Activated naive CD4-positive, alpha-beta T cell treated with anti-CD3 and anti-CD28 coated beads for 36 hours (primary cell): ENCODE data around the gene GALNT12. TPM values are rescaled to one million over a fixed set of nuclear protein-coding genes. Genes with fewer than 3 reads are reported as not detected.

Experiments used
- CTCF ChIA-PET: fragments of 350-600 bp; sonication (Branson Sonifier 250); formaldehyde crosslinking; loops from one replicate; lab custom pipeline; 2021; ENCODE audit warnings: antibody characterized with exemption; lab: Charles Lee
- DNase-seq: peaks from one replicate; pipeline ENCODE4 v3.0.0-alpha.2; 2020
- H3K27ac Mint-ChIP-seq: one replicate; pipeline ENCODE4 v1.8.0; 2021; ENCODE audit warnings: mild to moderate bottlenecking, mixed read lengths
- H3K27me3 Mint-ChIP-seq: one replicate; pipeline ENCODE4 v1.8.0; 2021; ENCODE audit warnings: low read depth, mixed read lengths
- H3K36me3 Mint-ChIP-seq: one replicate; pipeline ENCODE4 v1.8.0; 2021; ENCODE audit warnings: low read depth, mixed read lengths
- H3K4me1 Mint-ChIP-seq: one replicate; pipeline ENCODE4 v1.8.0; 2021; ENCODE audit warnings: low read depth, mixed read lengths
- H3K4me3 Mint-ChIP-seq: one replicate; pipeline ENCODE4 v1.8.0; 2021; ENCODE audit warnings: mild to moderate bottlenecking, moderate library complexity, mixed read lengths
- H3K9me3 Mint-ChIP-seq: one replicate; pipeline ENCODE4 v1.8.0; 2021; ENCODE audit warnings: mixed read lengths
- intact Hi-C: fragments of 100-400 bp; cut with micrococcal nuclease; formaldehyde crosslinking; loops from one replicate; pipeline ENCODE4 v1.15.1; 2023
- total RNA-seq, 2 experiments: library from RNA; stranded (reverse); gene quantifications; one replicate each; pipeline ENCODE4 v1.2.3, GENCODE V29; 2021

Gene GALNT12
- total RNA-seq, 2 experiments from 2014 or later: 12.9 to 13.5 TPM

GRCh38 chr9:98826716-98827115 lies 19.2 kb downstream of the GALNT12 start:
- CTCF ChIA-PET: interaction anchor here (3.4 kb wide), 1 partner anchor 22 kb away, joined by 13 read pairs; no protein-coding TSS in a partner anchor
- H3K9me3 Mint-ChIP-seq: no peaks in the 10 kb centered on the region
- intact Hi-C loops: no loop called here

GRCh38 chr9:98829766-98830165 lies 22.3 kb downstream of the GALNT12 start:
- Mint-ChIP-seq H3K9me3 (no peaks in the 10 kb centered on the region), H3K36me3 (peaks cover 5% of the 10 kb centered on the region), H3K27ac (no peak overlapping the region), H3K4me3 (no peak overlapping the region), H3K4me1 (no peaks in the 10 kb centered on the region), H3K27me3 (no peaks in the 10 kb centered on the region)
- CTCF ChIA-PET: interaction anchor here (0.5 kb wide), 1 partner anchor 86 kb away, joined by 3 read pairs; no protein-coding TSS in a partner anchor
- intact Hi-C loops: no loop called here
- no peak for DNase-seq

More at GRCh38 chr9:98826716-98827115, 19.2 kb downstream of the GALNT12 start:
- no peak overlapping the region for H3K4me3 Mint-ChIP-seq
- H3K27me3 Mint-ChIP-seq: no peaks in the 10 kb centered on the region
- no peak overlapping the region for H3K27ac Mint-ChIP-seq
- no peak for DNase-seq
- no peaks in the 10 kb centered on the region for H3K4me1 Mint-ChIP-seq
- peaks cover 7% of the 10 kb centered on the region for H3K36me3 Mint-ChIP-seq

GRCh38 chr9:98830554-98830953 lies 23.1 kb downstream of the GALNT12 start:
- intact Hi-C loops: no loop called here
- no peak overlapping the region for H3K27ac Mint-ChIP-seq
- CTCF ChIA-PET: no interaction called here
- H3K9me3 Mint-ChIP-seq: no peaks in the 10 kb centered on the region
- no peaks in the 10 kb centered on the region for H3K4me1 Mint-ChIP-seq
- no peak for DNase-seq
- H3K36me3 Mint-ChIP-seq: peaks cover 5% of the 10 kb centered on the region
- no peaks in the 10 kb centered on the region for H3K27me3 Mint-ChIP-seq
- no peak overlapping the region for H3K4me3 Mint-ChIP-seq

DNA sequence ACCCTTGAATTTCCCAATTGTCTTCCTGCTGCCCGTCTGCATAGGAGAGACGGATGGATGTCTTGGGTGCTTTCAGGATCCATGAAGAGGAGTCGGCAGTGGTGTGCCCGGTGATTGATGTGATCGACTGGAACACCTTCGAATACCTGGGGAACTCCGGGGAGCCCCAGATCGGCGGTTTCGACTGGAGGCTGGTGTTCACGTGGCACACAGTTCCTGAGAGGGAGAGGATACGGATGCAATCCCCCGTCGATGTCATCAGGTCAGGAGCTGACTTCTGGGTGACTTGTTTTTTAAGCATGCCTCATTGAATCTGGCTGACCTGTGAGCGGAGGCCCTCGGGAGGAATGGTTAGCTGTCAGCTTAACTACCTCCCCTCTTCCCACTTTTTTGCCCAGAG lies 24.2 kb downstream of the GALNT12 start:
- Mint-ChIP-seq H3K27me3 (no peaks in the 10 kb centered on the region), H3K9me3 (no peaks in the 10 kb centered on the region), H3K36me3 (peaks cover 5% of the 10 kb centered on the region), H3K4me3 (no peak overlapping the region), H3K4me1 (no peaks in the 10 kb centered on the region), H3K27ac (no peak overlapping the region)
- DNase-seq: no peak
- intact Hi-C loops: no loop called here
- CTCF ChIA-PET: no interaction called here

- Mint-ChIP-seq H3K27ac (no peak overlapping the region), H3K4me1 (no peaks in the 10 kb centered on the region), H3K9me3 (no peaks in the 10 kb centered on the region), H3K27me3 (no peaks in the 10 kb centered on the region), H3K4me3 (no peak overlapping the region), H3K36me3 (peaks cover 5% of the 10 kb centered on the region)
- intact Hi-C loops: no loop called here
- DNase-seq: no peak
- CTCF ChIA-PET: no interaction called here
Observed at GRCh38 chr9:98832768-98833089, 25.3 kb downstream of the GALNT12 start.

GRCh38 chr9:98833090-98833956 lies 25.9 kb downstream of the GALNT12 start:
- H3K4me1 Mint-ChIP-seq: no peaks in the 10 kb centered on the region
- no peak overlapping the region for H3K27ac Mint-ChIP-seq
- H3K4me3 Mint-ChIP-seq: no peak overlapping the region
- peaks cover 5% of the 10 kb centered on the region for H3K36me3 Mint-ChIP-seq
- no peak for DNase-seq
- H3K27me3 Mint-ChIP-seq: no peaks in the 10 kb centered on the region
- CTCF ChIA-PET: interaction anchor here (0.7 to 0.9 kb wide), 2 partner anchors 18 to 42 kb away, joined by 3 to 4 read pairs; no protein-coding TSS in a partner anchor
- no peaks in the 10 kb centered on the region for H3K9me3 Mint-ChIP-seq
- intact Hi-C loops: no loop called here

GRCh38 chr9:98834386-98834785 lies 26.9 kb downstream of the GALNT12 start:
- intact Hi-C loops: no loop called here
- DNase-seq: no peak
- no peak overlapping the region for H3K27ac Mint-ChIP-seq

GRCh38 chr9:98836206-98836605 lies 28.7 kb downstream of the GALNT12 start:
- H3K27me3 Mint-ChIP-seq: no peaks in the 10 kb centered on the region
- no peak overlapping the region for H3K27ac Mint-ChIP-seq
- no peak for DNase-seq
- peaks cover 10% of the 10 kb centered on the region for H3K36me3 Mint-ChIP-seq
- no peaks in the 10 kb centered on the region for H3K4me1 Mint-ChIP-seq
- H3K4me3 Mint-ChIP-seq: no peak overlapping the region
- intact Hi-C loops: no loop called here
- H3K9me3 Mint-ChIP-seq: no peaks in the 10 kb centered on the region
- CTCF ChIA-PET: interaction anchor here (0.7 kb wide), 1 partner anchor 12 kb away, joined by 5 read pairs; no protein-coding TSS in a partner anchor

More at GRCh38 chr9:98834386-98834785, 26.9 kb downstream of the GALNT12 start:
- no peaks in the 10 kb centered on the region for H3K4me1 Mint-ChIP-seq
- H3K9me3 Mint-ChIP-seq: no peaks in the 10 kb centered on the region
- peaks cover 5% of the 10 kb centered on the region for H3K36me3 Mint-ChIP-seq
- CTCF ChIA-PET: interaction anchor here (0.7 to 0.9 kb wide), 2 partner anchors 17 to 44 kb away, joined by 3 to 4 read pairs; no protein-coding TSS in a partner anchor
- no peak overlapping the region for H3K4me3 Mint-ChIP-seq
- H3K27me3 Mint-ChIP-seq: no peaks in the 10 kb centered on the region

DNA sequence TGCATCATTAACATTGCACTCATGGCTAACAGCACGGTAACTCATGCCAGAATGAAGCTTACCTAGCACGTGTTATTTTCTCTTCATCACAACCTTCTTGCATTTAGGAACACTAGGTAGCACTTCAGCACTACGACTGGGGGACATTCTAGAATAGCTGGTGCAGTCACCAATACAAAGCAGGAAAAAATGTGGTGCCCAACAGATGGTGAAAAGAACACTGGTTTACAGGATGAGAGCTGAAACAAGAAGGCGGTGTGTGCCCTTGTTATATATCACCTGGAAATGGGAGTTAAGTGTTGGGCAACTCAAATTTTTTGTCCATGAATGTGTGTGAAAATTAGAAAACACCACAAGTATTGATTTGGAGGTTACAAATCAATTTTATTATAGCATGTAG lies 30.0 kb downstream of the GALNT12 start:
- Mint-ChIP-seq H3K27ac (no peak overlapping the region), H3K9me3 (no peaks in the 10 kb centered on the region), H3K27me3 (no peaks in the 10 kb centered on the region), H3K36me3 (peaks cover 9% of the 10 kb centered on the region), H3K4me3 (no peak overlapping the region), H3K4me1 (no peaks in the 10 kb centered on the region)
- intact Hi-C loops: no loop called here
- no peak for DNase-seq
- CTCF ChIA-PET: interaction anchor here (0.6 to 1.5 kb wide), 2 partner anchors 11 to 44 kb away, joined by 5 to 9 read pairs; no protein-coding TSS in a partner anchor

GRCh38 chr9:98838155-98838867 lies 30.8 kb downstream of the GALNT12 start:
- H3K4me3 Mint-ChIP-seq: no peak overlapping the region
- CTCF ChIA-PET: interaction anchor here (1.5 to 1.6 kb wide), 2 partner anchors 10 kb away, joined by 6 to 9 read pairs; no protein-coding TSS in a partner anchor
- intact Hi-C loops: no loop called here
- no peaks in the 10 kb centered on the region for H3K9me3 Mint-ChIP-seq
- peaks cover 6% of the 10 kb centered on the region for H3K36me3 Mint-ChIP-seq
- no peaks in the 10 kb centered on the region for H3K4me1 Mint-ChIP-seq
- H3K27ac Mint-ChIP-seq: no peak overlapping the region
- no peak for DNase-seq
- no peaks in the 10 kb centered on the region for H3K27me3 Mint-ChIP-seq

DNA sequence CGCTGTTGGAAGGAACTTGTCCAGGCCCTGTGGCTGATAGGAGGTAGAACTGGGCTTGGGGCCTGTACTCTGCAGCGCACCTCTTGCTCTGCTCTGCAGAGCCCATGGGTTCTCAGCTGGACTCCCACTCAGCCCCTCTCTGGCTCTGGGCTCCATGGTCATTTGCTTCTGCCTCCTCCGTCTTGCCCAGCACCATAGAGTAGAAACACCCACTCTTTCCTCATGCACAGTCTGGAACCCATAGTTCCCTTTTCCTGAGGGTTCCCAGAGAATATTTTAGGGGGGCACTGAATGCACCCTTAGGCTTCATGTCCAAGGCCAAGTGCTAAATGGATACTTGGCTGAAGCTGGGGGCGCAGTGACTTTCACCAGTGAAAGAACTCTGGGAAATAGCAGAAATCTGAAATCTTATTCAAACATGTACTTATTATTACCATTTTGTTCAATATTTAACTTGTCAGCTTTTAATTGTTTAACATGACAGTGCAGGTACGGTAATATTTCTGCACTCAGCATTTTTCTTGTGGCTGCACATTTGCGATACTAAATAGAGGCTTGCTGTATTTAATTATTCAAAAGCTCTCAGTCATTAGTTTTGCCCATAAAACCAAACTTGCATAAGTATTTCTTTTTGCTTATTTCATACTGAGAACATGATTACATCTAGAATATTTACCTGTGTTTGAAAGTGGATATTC lies 31.5 kb downstream of the GALNT12 start:
- Mint-ChIP-seq H3K4me3 (no peak overlapping the region), H3K9me3 (no peaks in the 10 kb centered on the region), H3K27me3 (no peaks in the 10 kb centered on the region), H3K27ac (no peak overlapping the region), H3K4me1 (no peaks in the 10 kb centered on the region), H3K36me3 (peaks cover 6% of the 10 kb centered on the region)
- DNase-seq: no peak
- intact Hi-C loops: no loop called here
- CTCF ChIA-PET: interaction anchor here (1.6 kb wide), 1 partner anchor 9 kb away, joined by 6 read pairs; no protein-coding TSS in a partner anchor

- Mint-ChIP-seq H3K27me3 (no peaks in the 10 kb centered on the region), H3K27ac (no peak overlapping the region), H3K4me3 (no peak overlapping the region), H3K9me3 (no peaks in the 10 kb centered on the region), H3K4me1 (no peaks in the 10 kb centered on the region), H3K36me3 (peaks cover 6% of the 10 kb centered on the region)
- DNase-seq: no peak
- CTCF ChIA-PET: interaction anchor here (1.6 kb wide), 1 partner anchor 8 kb away, joined by 6 read pairs; no protein-coding TSS in a partner anchor
- intact Hi-C loops: no loop called here
Observed at GRCh38 chr9:98839724-98840123, 32.3 kb downstream of the GALNT12 start.
